GM12873 (cell line): ENCODE data around the gene TCP11L1.

ENCODE experiments used
- TF ChIP-seq, protein P1 (sequence below): IDR thresholded peaks from 2 replicates; pipeline ENCODE4 v1.5.1; 2012; ENCODE audit warnings: low read depth, mild to moderate bottlenecking, moderate library complexity, low read length, control low read depth; ENCODE audit not compliant: insufficient read depth; ENCODE audit errors: missing control alignments

Gene TCP11L1

DNA sequence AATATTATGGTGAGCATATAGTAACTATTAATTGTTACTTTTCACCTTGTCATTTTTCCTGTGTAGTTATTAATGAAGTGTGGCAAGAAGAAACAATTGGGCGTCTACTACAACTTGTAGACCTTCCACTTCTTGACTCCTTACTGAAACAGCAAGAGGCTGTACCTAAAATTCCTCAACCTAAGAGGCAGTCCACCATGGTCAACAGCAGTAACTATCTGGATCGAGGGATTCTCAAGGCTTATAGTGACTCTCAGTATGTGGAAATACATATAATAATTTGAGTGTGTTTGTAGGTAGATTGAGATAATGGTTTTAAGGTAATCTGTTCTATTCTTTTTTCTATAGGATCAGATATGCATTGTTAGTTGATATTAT is 10.8 kb upstream of the TCP11L1 start:
- TF ChIP-seq, protein P1, sequence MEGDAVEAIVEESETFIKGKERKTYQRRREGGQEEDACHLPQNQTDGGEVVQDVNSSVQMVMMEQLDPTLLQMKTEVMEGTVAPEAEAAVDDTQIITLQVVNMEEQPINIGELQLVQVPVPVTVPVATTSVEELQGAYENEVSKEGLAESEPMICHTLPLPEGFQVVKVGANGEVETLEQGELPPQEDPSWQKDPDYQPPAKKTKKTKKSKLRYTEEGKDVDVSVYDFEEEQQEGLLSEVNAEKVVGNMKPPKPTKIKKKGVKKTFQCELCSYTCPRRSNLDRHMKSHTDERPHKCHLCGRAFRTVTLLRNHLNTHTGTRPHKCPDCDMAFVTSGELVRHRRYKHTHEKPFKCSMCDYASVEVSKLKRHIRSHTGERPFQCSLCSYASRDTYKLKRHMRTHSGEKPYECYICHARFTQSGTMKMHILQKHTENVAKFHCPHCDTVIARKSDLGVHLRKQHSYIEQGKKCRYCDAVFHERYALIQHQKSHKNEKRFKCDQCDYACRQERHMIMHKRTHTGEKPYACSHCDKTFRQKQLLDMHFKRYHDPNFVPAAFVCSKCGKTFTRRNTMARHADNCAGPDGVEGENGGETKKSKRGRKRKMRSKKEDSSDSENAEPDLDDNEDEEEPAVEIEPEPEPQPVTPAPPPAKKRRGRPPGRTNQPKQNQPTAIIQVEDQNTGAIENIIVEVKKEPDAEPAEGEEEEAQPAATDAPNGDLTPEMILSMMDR = no peak

DNA sequence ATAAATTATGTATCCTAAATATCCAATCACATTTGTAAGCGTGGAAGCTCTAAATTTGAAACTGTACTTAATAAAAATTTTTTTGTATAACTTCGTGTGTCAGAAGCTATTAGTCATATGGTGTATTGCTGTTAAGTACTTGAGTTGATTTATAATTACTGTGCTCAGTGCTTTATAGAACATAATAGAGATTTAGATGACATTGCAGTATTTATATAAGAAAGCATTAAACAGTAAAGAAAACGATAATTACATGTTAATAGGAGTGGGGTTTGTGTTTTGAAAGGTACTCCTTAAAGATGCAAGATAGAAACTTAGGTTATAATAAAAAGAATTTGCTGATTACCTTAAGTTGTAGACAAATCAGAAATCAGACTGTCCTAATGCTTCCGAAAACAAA is 5.9 kb upstream of the TCP11L1 start:
- TF ChIP-seq, protein P1 = no peak

- TF ChIP-seq, protein P1 = no peak
Observed at GRCh38 chr11:33035011-33035410, 4.4 kb upstream of the TCP11L1 start.

GRCh38 chr11:33040033-33040861 is 875 bp downstream of the TCP11L1 start:
- TF ChIP-seq, protein P1 = no peak

DNA sequence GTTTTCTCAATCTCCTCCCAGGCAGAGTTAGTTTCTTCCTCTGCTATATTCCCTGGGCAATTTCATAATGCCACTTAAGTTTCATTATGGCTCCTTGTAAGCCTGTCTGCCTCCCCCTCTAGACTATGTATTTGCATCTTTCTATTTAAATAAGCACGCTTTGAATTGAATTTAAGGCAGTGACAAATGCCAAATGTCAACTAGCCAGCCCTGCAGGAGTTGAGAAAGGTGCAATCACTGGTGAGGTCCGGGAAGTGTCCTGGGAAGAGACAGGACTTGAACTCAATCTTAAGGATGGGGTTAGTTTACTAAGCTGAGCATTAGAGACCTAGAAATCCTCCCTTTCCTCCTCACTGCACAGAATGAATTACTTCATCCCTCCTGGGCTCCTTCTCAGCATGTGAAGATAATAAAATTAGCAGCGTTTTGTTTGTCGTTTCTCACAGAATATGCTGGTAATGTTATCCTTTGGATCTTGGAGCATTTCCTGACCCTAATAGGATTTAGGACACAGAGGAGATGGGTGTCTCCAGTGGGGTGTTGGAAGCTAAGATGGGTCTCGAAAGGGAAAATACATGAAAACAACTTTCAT is 1.6 kb downstream of the TCP11L1 start:
- TF ChIP-seq, protein P1 = no peak

DNA sequence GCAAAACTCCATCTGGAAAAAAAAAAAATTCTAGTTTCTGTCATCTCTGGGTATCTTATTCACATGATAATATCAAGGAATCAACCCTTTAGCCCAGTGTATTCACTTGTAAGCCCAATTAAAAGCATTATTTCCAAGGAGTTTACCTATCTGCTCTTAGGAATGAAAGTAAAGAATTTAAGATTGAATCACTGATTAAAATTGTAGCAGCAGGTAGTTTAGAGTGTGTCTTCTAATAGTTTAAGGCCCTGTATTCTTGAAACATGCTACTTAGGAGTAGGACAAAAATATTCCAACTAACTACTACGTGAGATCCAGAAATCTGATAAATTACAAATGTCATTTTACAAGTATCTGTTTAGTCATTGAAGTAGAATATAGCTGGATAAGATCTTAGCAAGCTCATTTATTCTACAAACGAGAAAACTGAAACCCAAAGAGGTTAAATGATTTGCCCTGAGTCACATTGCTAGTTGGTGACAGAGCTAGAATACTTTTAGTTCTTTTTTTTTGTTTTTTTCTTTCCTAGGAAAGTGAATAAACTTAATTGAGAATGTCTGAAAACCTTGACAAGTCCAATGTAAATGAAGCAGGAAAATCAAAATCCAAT is 4.0 kb downstream of the TCP11L1 start:
- TF ChIP-seq, protein P1 = no peak

DNA sequence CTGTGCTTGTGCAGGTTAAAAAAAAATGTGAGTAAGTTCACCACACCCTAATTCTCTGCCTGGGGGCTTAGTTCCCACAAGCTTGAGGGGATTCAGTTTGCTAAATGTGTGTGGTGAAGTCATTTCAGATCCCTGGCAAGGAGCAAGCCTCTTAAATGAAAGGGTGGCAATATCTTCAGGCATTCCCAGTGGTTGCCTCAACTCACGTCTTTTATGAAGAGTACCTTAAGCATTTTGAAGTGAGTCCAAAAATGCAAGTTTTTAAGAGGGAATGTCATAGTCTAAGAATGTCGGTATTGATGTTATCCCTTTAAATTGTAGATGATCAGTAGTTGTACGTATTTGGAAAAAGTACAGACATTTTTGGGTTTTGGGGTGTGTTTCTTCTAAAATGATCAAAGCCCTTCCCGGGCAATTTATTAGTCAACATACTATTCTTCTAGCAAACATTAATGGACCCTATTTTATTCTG is 4.9 kb downstream of the TCP11L1 start:
- TF ChIP-seq, protein P1 = no peak
